ENCODE measurements around the gene OPN1MW2. TPM values are rescaled to one million over a fixed set of nuclear protein-coding genes. Genes with fewer than 3 reads are reported as not detected.
"Not testable (repeated sequence)": the region's sequence is repeated elsewhere in the genome, so short reads cannot be mapped to it uniquely, and the experiment has no call there.

OPN1MW2 gene
- total RNA-seq, 1 donor from 2014 or later: not detected

GRCh38 chrX:154233620-154234019 is 14.1 kb downstream of the OPN1MW2 start:
- H3K36me3 Mint-ChIP-seq (ENCODE audit: insufficient read depth); H3K9me3 Mint-ChIP-seq (ENCODE audit: low read depth); DNase-seq (ENCODE audit: low spot score, unreplicated experiment); H3K4me1 Mint-ChIP-seq (ENCODE audit: low read depth); H3K27ac Mint-ChIP-seq; H3K27me3 Mint-ChIP-seq; H3K4me3 Mint-ChIP-seq (ENCODE audit: low read depth): not testable (repeated sequence)

GRCh38 chrX:154238939-154239559 is 19.5 kb downstream of the OPN1MW2 start:
- H3K4me3 Mint-ChIP-seq (ENCODE audit: low read depth); H3K27me3 Mint-ChIP-seq; H3K9me3 Mint-ChIP-seq (ENCODE audit: low read depth); H3K27ac Mint-ChIP-seq; H3K4me1 Mint-ChIP-seq (ENCODE audit: low read depth); H3K36me3 Mint-ChIP-seq (ENCODE audit: insufficient read depth); DNase-seq (ENCODE audit: low spot score, unreplicated experiment): not testable (repeated sequence)

GRCh38 chrX:154239982-154240503 is 20.5 kb downstream of the OPN1MW2 start:
- H3K36me3 Mint-ChIP-seq (ENCODE audit: insufficient read depth); H3K9me3 Mint-ChIP-seq (ENCODE audit: low read depth); H3K27me3 Mint-ChIP-seq; H3K27ac Mint-ChIP-seq; DNase-seq (ENCODE audit: low spot score, unreplicated experiment); H3K4me1 Mint-ChIP-seq (ENCODE audit: low read depth); H3K4me3 Mint-ChIP-seq (ENCODE audit: low read depth): not testable (repeated sequence)

- not testable (repeated sequence) for H3K27me3 Mint-ChIP-seq; H3K4me1 Mint-ChIP-seq (ENCODE audit: low read depth); H3K27ac Mint-ChIP-seq; H3K4me3 Mint-ChIP-seq (ENCODE audit: low read depth); DNase-seq (ENCODE audit: low spot score, unreplicated experiment); H3K36me3 Mint-ChIP-seq (ENCODE audit: insufficient read depth); H3K9me3 Mint-ChIP-seq (ENCODE audit: low read depth)
Observed at GRCh38 chrX:154247377-154248045, 28.0 kb downstream of the OPN1MW2 start.

- DNase-seq (ENCODE audit: low spot score, unreplicated experiment); H3K9me3 Mint-ChIP-seq (ENCODE audit: low read depth); H3K4me1 Mint-ChIP-seq (ENCODE audit: low read depth); H3K36me3 Mint-ChIP-seq (ENCODE audit: insufficient read depth); H3K27me3 Mint-ChIP-seq; H3K27ac Mint-ChIP-seq; H3K4me3 Mint-ChIP-seq (ENCODE audit: low read depth): not testable (repeated sequence)
Observed at GRCh38 chrX:154248076-154248475, 28.5 kb downstream of the OPN1MW2 start.

GRCh38 chrX:154257282-154257681 is 37.7 kb downstream of the OPN1MW2 start, which contains the start of gene OPN1MW3:
TSS of gene OPN1MW3 (plus strand) at chrX:154257582. CDS start at chrX:154257620, 38 bp downstream.
- H3K4me3 Mint-ChIP-seq (ENCODE audit: low read depth); H3K36me3 Mint-ChIP-seq (ENCODE audit: insufficient read depth); H3K4me1 Mint-ChIP-seq (ENCODE audit: low read depth); DNase-seq (ENCODE audit: low spot score, unreplicated experiment); H3K27me3 Mint-ChIP-seq; H3K9me3 Mint-ChIP-seq (ENCODE audit: low read depth); H3K27ac Mint-ChIP-seq: not testable (repeated sequence)

GRCh38 chrX:154258711-154259110 is 39.2 kb downstream of the OPN1MW2 start:
- H3K9me3 Mint-ChIP-seq (ENCODE audit: low read depth); H3K27me3 Mint-ChIP-seq; H3K36me3 Mint-ChIP-seq (ENCODE audit: insufficient read depth); H3K27ac Mint-ChIP-seq; H3K4me3 Mint-ChIP-seq (ENCODE audit: low read depth); DNase-seq (ENCODE audit: low spot score, unreplicated experiment); H3K4me1 Mint-ChIP-seq (ENCODE audit: low read depth): not testable (repeated sequence)

- not testable (repeated sequence) for H3K4me3 Mint-ChIP-seq (ENCODE audit: low read depth); H3K27me3 Mint-ChIP-seq; H3K27ac Mint-ChIP-seq; DNase-seq (ENCODE audit: low spot score, unreplicated experiment); H3K36me3 Mint-ChIP-seq (ENCODE audit: insufficient read depth); H3K9me3 Mint-ChIP-seq (ENCODE audit: low read depth); H3K4me1 Mint-ChIP-seq (ENCODE audit: low read depth)
Observed at GRCh38 chrX:154263072-154263471, 43.5 kb downstream of the OPN1MW2 start.

GRCh38 chrX:154269245-154269644 is 49.7 kb downstream of the OPN1MW2 start:
- H3K4me3 Mint-ChIP-seq (ENCODE audit: low read depth); H3K27me3 Mint-ChIP-seq; H3K27ac Mint-ChIP-seq; H3K36me3 Mint-ChIP-seq (ENCODE audit: insufficient read depth); H3K9me3 Mint-ChIP-seq (ENCODE audit: low read depth); DNase-seq (ENCODE audit: low spot score, unreplicated experiment); H3K4me1 Mint-ChIP-seq (ENCODE audit: low read depth): not testable (repeated sequence)

Other genes starting within 250 kb of the OPN1MW2 start
- 105 and 121 TPM in 2 replicates for gene HCFC1, start 247.9 kb upstream of the OPN1MW2 start, total RNA-seq
- gene TMEM187, start 247.0 kb upstream of the OPN1MW2 start, total RNA-seq: 10.2 and 11.7 TPM in 2 replicates
- gene IRAK1, start 199.9 kb upstream of the OPN1MW2 start, total RNA-seq: 95.8 and 96.9 TPM in 2 replicates
- gene MECP2, start 122.0 kb upstream of the OPN1MW2 start, total RNA-seq: 40.6 and 47.6 TPM in 2 replicates
- not detected in 2 replicates for gene OPN1LW, start 75.5 kb upstream of the OPN1MW2 start, total RNA-seq
- not detected in 2 replicates for gene OPN1MW, start 37.2 kb upstream of the OPN1MW2 start, total RNA-seq
- not detected in 2 replicates for gene OPN1MW3, start 37.8 kb downstream of the OPN1MW2 start, total RNA-seq
- gene TEX28, start 75.4 kb downstream of the OPN1MW2 start, total RNA-seq: not detected in 2 replicates
- gene TKTL1, start 76.0 kb downstream of the OPN1MW2 start, total RNA-seq: not detected in 2 replicates
- gene FLNA, start 154.9 kb downstream of the OPN1MW2 start, total RNA-seq: 765 and 777 TPM in 2 replicates
- 42.5 and 45.9 TPM in 2 replicates for gene EMD, start 159.5 kb downstream of the OPN1MW2 start, total RNA-seq
- gene RPL10, start 178.6 kb downstream of the OPN1MW2 start, total RNA-seq: 2,364 and 2,443 TPM in 2 replicates
- gene DNASE1L1, start 189.5 kb downstream of the OPN1MW2 start, total RNA-seq: 12.7 and 14.3 TPM in 2 replicates
- gene TAFAZZIN, start 191.8 kb downstream of the OPN1MW2 start, total RNA-seq: 34.5 and 38.4 TPM in 2 replicates
- gene ATP6AP1, start 208.9 kb downstream of the OPN1MW2 start, total RNA-seq: 82.1 and 87.5 TPM in 2 replicates
- gene GDI1, start 217.4 kb downstream of the OPN1MW2 start, total RNA-seq: 149 and 151 TPM in 2 replicates
- gene FAM50A, start 224.4 kb downstream of the OPN1MW2 start, total RNA-seq: 65.8 and 66.7 TPM in 2 replicates
- 135 and 148 TPM in 2 replicates for gene PLXNA3, start 238.5 kb downstream of the OPN1MW2 start, total RNA-seq